OCI-LY7 (cell line): ENCODE results near the gene OIP5. TPM values are rescaled to one million over a fixed set of nuclear protein-coding genes. Genes with fewer than 3 reads are reported as not detected.

Experiments
- BruUV-seq: library from RNA; stranded (reverse); fragments of 400-500 nt; replicated peaks from 2 replicates; lab custom pipeline; 2021; lab: Mats Ljungman, UMichigan
- CTCF ChIA-PET: fragments of 300-600 bp; sonication (Branson Sonifier 250); formaldehyde crosslinking; loops from one replicate; lab custom pipeline; 2022; ENCODE audit warnings: antibody characterized with exemption; ENCODE audit not compliant: unreplicated experiment; lab: Charles Lee
- POLR2A ChIA-PET: fragments of 300-600 bp; sonication (Branson Sonifier 250); formaldehyde crosslinking; loops from one replicate; lab custom pipeline; 2022; ENCODE audit warnings: antibody characterized with exemption; lab: Charles Lee
- DNase-seq: peaks from one replicate; pipeline ENCODE4 v3.0.0-alpha.2; 2015; ENCODE audit warnings: low spot score
- H2AFZ ChIP-seq: fragments of 200-600 bp; sonication (generic), shearing (Covaris generic); 2 replicates; pipeline ENCODE4 v1.6.1; 2014; ENCODE audit warnings: mild to moderate bottlenecking, antibody characterized with exemption, low read length, moderate library complexity
- H3K27ac ChIP-seq: fragments of 200-600 bp; sonication (generic); 2 replicates; pipeline ENCODE4 v1.5.1; 2014; ENCODE audit warnings: mixed run types, low read depth, mild to moderate bottlenecking, moderate library complexity, low read length, inconsistent platforms; ENCODE audit not compliant: poor library complexity, severe bottlenecking
- H3K36me3 ChIP-seq: fragments of 200-600 bp; sonication (generic); 2 replicates; pipeline ENCODE4 v1.6.1; 2014; ENCODE audit warnings: mild to moderate bottlenecking, antibody characterized with exemption, low read length, moderate library complexity, mixed read lengths; ENCODE audit not compliant: insufficient read depth
- H3K4me1 ChIP-seq: fragments of 200-600 bp; sonication (generic); 2 replicates; pipeline ENCODE4 v1.5.1; 2014; ENCODE audit warnings: mild to moderate bottlenecking, low read length; ENCODE audit not compliant: insufficient read depth, poor library complexity, severe bottlenecking
- H3K4me2 ChIP-seq: fragments of 200-600 bp; sonication (generic); 2 replicates; pipeline ENCODE4 v1.6.1; 2014; ENCODE audit warnings: mild to moderate bottlenecking, low read length
- H3K4me3 ChIP-seq: fragments of 200-600 bp; sonication (generic); 2 replicates; pipeline ENCODE4 v1.5.1; 2014; ENCODE audit warnings: mild to moderate bottlenecking, low read depth, low read length; ENCODE audit not compliant: poor library complexity, severe bottlenecking
- H3K79me2 ChIP-seq: fragments of 200-600 bp; sonication (generic); 2 replicates; pipeline ENCODE4 v1.6.1; 2016; ENCODE audit warnings: low read depth, mild to moderate bottlenecking, low read length, moderate library complexity, mixed read lengths; ENCODE audit not compliant: insufficient read depth
- H3K9me2 ChIP-seq: fragments of 200-600 bp; sonication (generic); 2 replicates; pipeline ENCODE4 v1.6.1; 2016; ENCODE audit warnings: mild to moderate bottlenecking, low read length, mixed read lengths; ENCODE audit not compliant: insufficient read depth
- H3K9me3 ChIP-seq: fragments of 200-600 bp; sonication (generic); 2 replicates; pipeline ENCODE4 v1.6.1; 2014; ENCODE audit warnings: mild to moderate bottlenecking, mixed run types, low read length, mixed read lengths
- H4K20me1 ChIP-seq: fragments of 200-600 bp; sonication (generic); 2 replicates; pipeline ENCODE4 v1.6.1; 2014; ENCODE audit warnings: mild to moderate bottlenecking, antibody characterized with exemption, low read length, moderate library complexity, mixed read lengths; ENCODE audit not compliant: insufficient read depth
- EZH2phosphoT487 ChIP-seq: fragments of 200-600 bp; sonication (generic); IDR thresholded peaks from 2 replicates; pipeline ENCODE4 v1.6.1; 2018; ENCODE audit warnings: low read depth, borderline replicate concordance, mild to moderate bottlenecking, mixed run types, antibody characterized with exemption, low read length, moderate library complexity, mixed read lengths
- intact Hi-C: fragments of 100-400 bp; cut with micrococcal nuclease; formaldehyde crosslinking; loops from one replicate; pipeline ENCODE4 v1.10.0; 2022; ENCODE audit not compliant: unreplicated experiment
- total RNA-seq, 2 experiments: library from RNA; depleted of rRNA in 1 of 2; stranded (reverse); fragments of >200 nt in 1 of 2; shearing (Covaris generic) in 1 of 2; gene quantifications; 2 replicates each; pipeline ENCODE4 v1.2.3, GENCODE V29; 2014 to 2022
- TF ChIP-seq, protein P1 (sequence below): fragments of 200-600 bp; sonication (generic); conservative IDR thresholded peaks from 2 replicates; pipeline ENCODE4 v1.5.1; 2014; ENCODE audit warnings: mild to moderate bottlenecking, antibody characterized with exemption, low read length, moderate library complexity, mixed read lengths

Gene OIP5
- total RNA-seq, 2 experiments from 2014 or later = 28.4 to 42.5 TPM

- ChIA-PET POLR2A (interaction anchor here (0.5 to 0.7 kb wide), 2 partner anchors 13 to 136 kb away, joined by 3 to 4 read pairs; no protein-coding TSS in a partner anchor), CTCF (no interaction called here)
- H3K79me2 ChIP-seq = peaks cover 99% of the 10 kb centered on the region
- H3K4me3 ChIP-seq = no peak overlapping the region
- no peaks in the 10 kb centered on the region for H3K9me3 ChIP-seq
- no TSS peak for BruUV-seq
- DNase-seq = no peak
- H4K20me1 ChIP-seq = peaks cover 13% of the 10 kb centered on the region; the same call in 1 of the 2 replicates
- intact Hi-C loops = loop anchor here (10.0 kb wide), 1 partner anchor 773 kb away; the partner anchor contains the start of genes CCDC32 and RPUSD2
- no peak overlapping the region for H2AFZ ChIP-seq
- peaks cover 19% of the 10 kb centered on the region for H3K4me1 ChIP-seq
- no peak overlapping the region for H3K4me2 ChIP-seq
- TF ChIP-seq, protein P1, sequence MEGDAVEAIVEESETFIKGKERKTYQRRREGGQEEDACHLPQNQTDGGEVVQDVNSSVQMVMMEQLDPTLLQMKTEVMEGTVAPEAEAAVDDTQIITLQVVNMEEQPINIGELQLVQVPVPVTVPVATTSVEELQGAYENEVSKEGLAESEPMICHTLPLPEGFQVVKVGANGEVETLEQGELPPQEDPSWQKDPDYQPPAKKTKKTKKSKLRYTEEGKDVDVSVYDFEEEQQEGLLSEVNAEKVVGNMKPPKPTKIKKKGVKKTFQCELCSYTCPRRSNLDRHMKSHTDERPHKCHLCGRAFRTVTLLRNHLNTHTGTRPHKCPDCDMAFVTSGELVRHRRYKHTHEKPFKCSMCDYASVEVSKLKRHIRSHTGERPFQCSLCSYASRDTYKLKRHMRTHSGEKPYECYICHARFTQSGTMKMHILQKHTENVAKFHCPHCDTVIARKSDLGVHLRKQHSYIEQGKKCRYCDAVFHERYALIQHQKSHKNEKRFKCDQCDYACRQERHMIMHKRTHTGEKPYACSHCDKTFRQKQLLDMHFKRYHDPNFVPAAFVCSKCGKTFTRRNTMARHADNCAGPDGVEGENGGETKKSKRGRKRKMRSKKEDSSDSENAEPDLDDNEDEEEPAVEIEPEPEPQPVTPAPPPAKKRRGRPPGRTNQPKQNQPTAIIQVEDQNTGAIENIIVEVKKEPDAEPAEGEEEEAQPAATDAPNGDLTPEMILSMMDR = no peak
- no peaks in the 10 kb centered on the region for H3K9me2 ChIP-seq
- peaks cover 80% of the 10 kb centered on the region for H3K36me3 ChIP-seq
- no peak overlapping the region for H3K27ac ChIP-seq
These were observed 5.5 kb upstream of the OIP5 start for GRCh38 chr15:41337631-41338522.

DNA sequence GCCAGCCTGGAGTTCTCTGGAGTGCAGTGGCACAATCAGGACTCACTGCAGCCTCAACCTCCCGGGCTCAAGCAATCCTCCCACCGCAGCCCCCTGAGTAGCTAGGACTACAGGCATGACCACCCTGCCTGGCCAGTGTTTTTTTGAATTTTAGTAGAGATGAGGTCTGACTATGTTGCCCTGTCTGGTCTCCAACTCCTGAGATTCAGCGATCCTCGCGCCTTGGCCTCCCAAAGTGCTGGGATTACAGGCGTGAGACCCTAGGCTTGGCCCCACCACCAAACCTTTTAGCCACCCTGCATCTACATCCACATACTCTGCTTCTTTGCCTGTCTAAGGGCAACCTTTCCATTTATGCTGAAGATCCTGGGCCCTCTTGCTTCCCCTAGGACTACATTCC is 4.7 kb upstream of the OIP5 start:
- peak overlapping the region; percentile 54; the same call in 1 of the 2 replicates for H3K4me2 ChIP-seq
- POLR2A ChIA-PET = interaction anchor here (0.6 to 1.1 kb wide), 3 partner anchors 13 to 385 kb away, joined by 3 to 9 read pairs (median 6); no protein-coding TSS in a partner anchor

More for the DNA sequence above, 4.7 kb upstream of the OIP5 start:
- no TSS peak for BruUV-seq
- peaks cover 19% of the 10 kb centered on the region for H3K4me1 ChIP-seq
- peaks cover 72% of the 10 kb centered on the region for H3K36me3 ChIP-seq
- peaks cover 13% of the 10 kb centered on the region; the same call in 1 of the 2 replicates for H4K20me1 ChIP-seq
- no peaks in the 10 kb centered on the region for H3K9me3 ChIP-seq
- H3K9me2 ChIP-seq = no peaks in the 10 kb centered on the region
- no peak overlapping the region for H3K27ac ChIP-seq
- intact Hi-C loops = loop anchor here (10.0 kb wide), 1 partner anchor 772 kb away; the partner anchor contains the start of genes CCDC32 and RPUSD2
- peaks cover 91% of the 10 kb centered on the region for H3K79me2 ChIP-seq
- H3K4me3 ChIP-seq = no peak overlapping the region
- CTCF ChIA-PET = no interaction called here
- no peak for DNase-seq
- no peak overlapping the region for H2AFZ ChIP-seq
- TF ChIP-seq, protein P1 = no peak
- no peak for TF ChIP-seq EZH2phosphoT487
